Neural crest cell (in vitro differentiated cells): ENCODE measurements around the gene PUM1. TPM values are rescaled to one million over a fixed set of nuclear protein-coding genes. Genes with fewer than 3 reads are reported as not detected.
"Not testable (repeated sequence)": the region's sequence is repeated elsewhere in the genome, so short reads cannot be mapped to it uniquely, and the experiment has no call there.

Experiments used
- DNase-seq: peaks from one replicate; pipeline ENCODE4 v3.0.0; 2021; ENCODE audit warnings: low read depth, mixed read lengths, low spot score
- H3K27ac Mint-ChIP-seq: one replicate; pipeline ENCODE4 v1.8.0; 2021; ENCODE audit warnings: mild to moderate bottlenecking, mixed read lengths; ENCODE audit not compliant: unreplicated experiment
- H3K27me3 Mint-ChIP-seq: 2 replicates; pipeline ENCODE4 v1.8.0; 2021; ENCODE audit warnings: low read depth, mild to moderate bottlenecking, mixed read lengths
- H3K36me3 Mint-ChIP-seq: 2 replicates; pipeline ENCODE4 v1.8.0; 2021; ENCODE audit warnings: low read depth, mild to moderate bottlenecking, mixed read lengths
- H3K4me1 Mint-ChIP-seq: 2 replicates; pipeline ENCODE4 v1.8.0; 2021; ENCODE audit warnings: mixed read lengths
- H3K4me3 Mint-ChIP-seq: one replicate; pipeline ENCODE4 v1.8.0; 2021; ENCODE audit warnings: mild to moderate bottlenecking, mixed read lengths
- H3K9me3 Mint-ChIP-seq: 2 replicates; pipeline ENCODE4 v1.8.0; 2021; ENCODE audit warnings: mixed read lengths
- total RNA-seq: library from RNA; stranded (reverse); gene quantifications from 2 replicates; pipeline ENCODE4 v1.2.1, GENCODE V29; 2021
- TF ChIP-seq, protein P1 (sequence below): fragments of 200-600 bp; sonication (generic); conservative IDR thresholded peaks from 2 replicates; pipeline ENCODE4 v1.5.0; 2021; ENCODE audit warnings: antibody characterized with exemption, mild to moderate bottlenecking

The PUM1 gene
- total RNA-seq, 1 donor from 2014 or later: 164 TPM

DNA sequence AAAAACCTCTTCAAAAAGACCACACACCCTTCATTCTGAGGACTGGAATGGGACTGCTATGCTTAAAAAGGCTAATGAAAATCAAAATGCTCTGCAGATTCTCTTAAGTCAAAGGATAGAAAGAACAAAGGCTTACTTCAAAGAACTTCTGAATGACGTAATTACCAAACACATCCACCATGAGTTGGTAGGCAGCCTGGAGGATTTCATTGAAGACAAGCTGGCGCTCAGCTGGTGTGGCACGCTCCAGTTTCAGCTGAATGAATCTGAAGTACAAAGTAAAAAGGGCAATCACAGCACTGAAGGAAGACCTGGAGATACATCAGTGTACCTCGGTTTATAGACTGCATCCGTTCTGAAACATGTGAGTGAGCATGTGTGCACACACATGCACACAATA lies 113.4 kb downstream of the PUM1 start:
- Mint-ChIP-seq H3K27me3 (no peaks in the 10 kb centered on the region), H3K4me3 (no peak overlapping the region), H3K36me3 (peaks cover 38% of the 10 kb centered on the region), H3K27ac (peak overlapping the region; percentile 53), H3K9me3 (no peaks in the 10 kb centered on the region), H3K4me1 (peaks cover 6% of the 10 kb centered on the region)
- DNase-seq: no peak
- TF ChIP-seq, protein P1, sequence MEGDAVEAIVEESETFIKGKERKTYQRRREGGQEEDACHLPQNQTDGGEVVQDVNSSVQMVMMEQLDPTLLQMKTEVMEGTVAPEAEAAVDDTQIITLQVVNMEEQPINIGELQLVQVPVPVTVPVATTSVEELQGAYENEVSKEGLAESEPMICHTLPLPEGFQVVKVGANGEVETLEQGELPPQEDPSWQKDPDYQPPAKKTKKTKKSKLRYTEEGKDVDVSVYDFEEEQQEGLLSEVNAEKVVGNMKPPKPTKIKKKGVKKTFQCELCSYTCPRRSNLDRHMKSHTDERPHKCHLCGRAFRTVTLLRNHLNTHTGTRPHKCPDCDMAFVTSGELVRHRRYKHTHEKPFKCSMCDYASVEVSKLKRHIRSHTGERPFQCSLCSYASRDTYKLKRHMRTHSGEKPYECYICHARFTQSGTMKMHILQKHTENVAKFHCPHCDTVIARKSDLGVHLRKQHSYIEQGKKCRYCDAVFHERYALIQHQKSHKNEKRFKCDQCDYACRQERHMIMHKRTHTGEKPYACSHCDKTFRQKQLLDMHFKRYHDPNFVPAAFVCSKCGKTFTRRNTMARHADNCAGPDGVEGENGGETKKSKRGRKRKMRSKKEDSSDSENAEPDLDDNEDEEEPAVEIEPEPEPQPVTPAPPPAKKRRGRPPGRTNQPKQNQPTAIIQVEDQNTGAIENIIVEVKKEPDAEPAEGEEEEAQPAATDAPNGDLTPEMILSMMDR: no peak

DNA sequence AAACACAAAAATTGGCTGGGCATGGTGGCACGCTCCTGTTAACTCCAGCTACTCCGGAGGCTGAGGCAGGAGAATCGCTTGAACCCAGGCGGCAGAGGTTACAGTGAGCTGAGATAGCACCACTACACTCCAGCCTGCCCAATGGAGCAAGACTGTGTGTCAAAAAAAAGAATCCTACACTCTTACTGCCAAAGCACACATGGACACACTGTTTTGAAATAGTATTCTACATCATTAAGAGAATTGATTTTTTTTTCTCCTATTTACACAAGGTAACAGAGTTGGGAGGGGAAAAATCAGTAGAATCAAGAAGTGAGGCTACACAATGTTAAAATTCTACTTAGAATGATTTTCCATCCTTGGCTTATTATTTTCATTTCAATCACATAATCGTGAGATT lies 114.8 kb downstream of the PUM1 start:
- H3K27me3 Mint-ChIP-seq: no peaks in the 10 kb centered on the region
- H3K4me3 Mint-ChIP-seq: no peak overlapping the region
- peaks cover 6% of the 10 kb centered on the region for H3K4me1 Mint-ChIP-seq
- no peaks in the 10 kb centered on the region for H3K9me3 Mint-ChIP-seq
- H3K27ac Mint-ChIP-seq: no peak overlapping the region
- no peak for DNase-seq
- TF ChIP-seq, protein P1: no peak
- H3K36me3 Mint-ChIP-seq: peaks cover 38% of the 10 kb centered on the region

DNA sequence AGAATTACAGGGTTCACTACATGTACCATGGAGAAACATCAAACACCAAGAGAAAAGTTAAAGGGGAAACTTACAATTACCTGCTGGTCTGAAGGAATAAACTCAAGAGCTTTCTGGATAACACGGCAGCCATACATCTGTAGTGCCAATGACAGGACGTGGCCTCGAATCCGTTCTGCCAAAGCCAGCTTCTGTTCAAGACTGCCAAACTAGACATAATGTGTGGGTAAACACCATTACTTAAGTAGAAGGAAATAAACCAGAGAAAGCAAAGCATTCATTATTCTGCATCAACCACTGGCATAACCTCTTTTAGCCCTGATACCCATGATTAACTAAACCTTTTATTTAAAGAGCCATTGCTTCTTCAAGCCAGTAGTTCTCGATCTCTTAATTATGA lies 115.5 kb downstream of the PUM1 start:
- Mint-ChIP-seq H3K36me3 (peaks cover 41% of the 10 kb centered on the region), H3K27me3 (no peaks in the 10 kb centered on the region), H3K4me3 (peak overlapping the region; percentile 34), H3K9me3 (no peaks in the 10 kb centered on the region), H3K4me1 (peaks cover 6% of the 10 kb centered on the region), H3K27ac (no peak overlapping the region)
- DNase-seq: no peak
- TF ChIP-seq, protein P1: no peak

DNA sequence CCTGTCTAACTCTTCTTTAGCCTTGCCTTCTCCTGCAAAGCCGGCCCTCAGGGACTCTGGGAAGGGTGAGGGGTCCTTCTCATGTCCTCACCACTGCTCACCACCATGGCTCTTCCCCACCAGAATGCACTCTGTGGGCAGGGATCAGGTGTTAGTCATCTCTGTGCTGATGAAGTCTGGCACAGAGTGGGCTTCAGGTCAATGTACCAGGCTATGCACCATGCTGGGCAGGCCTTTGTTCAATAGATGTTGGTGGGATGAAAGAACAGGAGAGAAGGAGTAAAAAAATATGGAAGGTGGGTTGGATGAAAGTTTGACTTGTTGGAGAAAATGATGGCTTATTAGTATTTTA lies 116.1 kb downstream of the PUM1 start:
- H3K36me3 Mint-ChIP-seq: peaks cover 41% of the 10 kb centered on the region
- not testable (repeated sequence) for H3K4me1 Mint-ChIP-seq, DNase-seq, H3K4me3 Mint-ChIP-seq, H3K27ac Mint-ChIP-seq, H3K27me3 Mint-ChIP-seq, H3K9me3 Mint-ChIP-seq

DNA sequence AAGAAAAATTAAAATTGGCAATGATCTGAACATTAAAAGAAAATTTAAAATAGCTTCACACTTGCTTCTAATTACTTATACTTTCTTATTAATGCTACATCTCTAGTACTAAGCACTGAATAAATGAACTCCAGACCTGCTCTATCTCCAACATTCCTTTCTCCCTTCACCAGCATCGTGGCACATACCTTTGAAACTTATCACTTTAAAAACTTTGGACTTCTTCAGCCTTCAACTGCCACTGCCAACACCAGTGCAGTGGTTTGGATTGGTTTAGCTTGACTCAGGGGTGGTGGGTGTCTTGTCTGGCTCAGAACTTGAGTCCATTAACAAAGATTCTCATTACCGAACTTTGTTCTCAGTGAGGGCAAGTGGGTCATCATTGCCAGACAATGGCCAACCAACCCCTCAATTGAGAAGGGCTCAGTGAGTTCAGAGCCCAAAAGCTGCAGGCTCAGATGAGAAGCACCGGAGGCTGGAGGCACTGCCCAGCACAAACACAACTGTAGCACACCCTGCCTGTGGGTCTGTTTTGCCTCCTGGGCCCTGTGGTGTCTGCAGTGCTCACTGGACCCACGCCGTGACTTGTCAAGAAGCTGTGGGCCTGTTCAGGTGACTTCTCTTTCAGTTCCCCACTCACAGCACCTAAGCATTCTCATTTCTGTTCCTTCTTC lies 116.6 kb downstream of the PUM1 start:
- not testable (repeated sequence) for H3K27ac Mint-ChIP-seq, H3K4me3 Mint-ChIP-seq, H3K9me3 Mint-ChIP-seq, DNase-seq, H3K27me3 Mint-ChIP-seq, H3K4me1 Mint-ChIP-seq
- peaks cover 45% of the 10 kb centered on the region for H3K36me3 Mint-ChIP-seq

DNA sequence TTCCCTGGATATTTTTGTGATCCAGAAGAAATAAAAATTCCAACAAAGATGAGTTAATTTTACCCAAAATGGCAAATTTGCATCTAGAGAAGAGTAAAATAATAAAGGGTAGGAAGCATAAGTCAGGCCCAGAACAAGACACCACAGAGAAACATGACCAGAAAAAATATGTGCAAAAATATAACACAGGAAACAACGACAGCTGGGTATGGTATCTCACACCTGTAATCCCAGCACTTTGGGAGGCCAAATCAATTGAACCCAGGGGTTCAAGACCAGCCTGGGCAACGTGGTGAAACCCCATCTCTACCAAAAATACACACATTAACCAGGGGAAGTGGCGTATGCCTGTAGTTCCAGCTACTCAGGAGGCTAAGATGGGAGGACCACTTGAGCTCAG lies 117.2 kb downstream of the PUM1 start:
- H3K9me3 Mint-ChIP-seq: no peaks in the 10 kb centered on the region
- DNase-seq: no peak
- TF ChIP-seq, protein P1: no peak
- peaks cover 44% of the 10 kb centered on the region for H3K36me3 Mint-ChIP-seq
- no peaks in the 10 kb centered on the region for H3K27me3 Mint-ChIP-seq
- peaks cover 6% of the 10 kb centered on the region for H3K4me1 Mint-ChIP-seq
- no peak overlapping the region for H3K27ac Mint-ChIP-seq
- no peak overlapping the region for H3K4me3 Mint-ChIP-seq

DNA sequence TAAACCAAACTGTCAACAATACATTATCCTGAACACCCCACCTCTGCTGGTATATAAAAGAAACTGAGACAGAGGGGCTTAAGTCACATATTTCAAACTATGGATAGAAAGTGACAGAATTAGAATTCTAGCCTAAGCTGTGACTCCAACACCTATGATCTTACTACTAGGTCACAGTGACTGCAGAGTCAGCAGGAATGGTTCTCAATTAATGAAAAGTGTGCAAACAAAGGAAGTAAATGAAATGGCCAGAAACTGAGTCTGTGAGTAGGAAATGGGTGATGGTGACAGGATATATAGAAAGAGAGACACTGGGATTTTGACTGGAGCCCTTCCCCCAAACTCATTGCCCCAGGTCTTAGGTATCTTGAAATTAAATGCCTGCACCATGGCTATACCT lies 118.3 kb downstream of the PUM1 start:
- TF ChIP-seq, protein P1: no peak
- H3K4me1 Mint-ChIP-seq: peaks cover 4% of the 10 kb centered on the region

More for the DNA sequence above, 118.3 kb downstream of the PUM1 start:
- no peaks in the 10 kb centered on the region for H3K27me3 Mint-ChIP-seq
- H3K4me3 Mint-ChIP-seq: no peak overlapping the region
- no peak overlapping the region for H3K27ac Mint-ChIP-seq
- DNase-seq: no peak
- no peaks in the 10 kb centered on the region for H3K9me3 Mint-ChIP-seq
- peaks cover 39% of the 10 kb centered on the region for H3K36me3 Mint-ChIP-seq
